GM04504 (cell line): ENCODE results near the gene ESRRG.
"Not testable (repeated sequence)": the region's sequence is repeated elsewhere in the genome, so short reads cannot be mapped to it uniquely, and the experiment has no call there.

Experiments used
- DNase-seq: peaks from one replicate; pipeline ENCODE4 v3.0.0-alpha.2; 2012; ENCODE audit warnings: low read depth

The ESRRG gene

DNA sequence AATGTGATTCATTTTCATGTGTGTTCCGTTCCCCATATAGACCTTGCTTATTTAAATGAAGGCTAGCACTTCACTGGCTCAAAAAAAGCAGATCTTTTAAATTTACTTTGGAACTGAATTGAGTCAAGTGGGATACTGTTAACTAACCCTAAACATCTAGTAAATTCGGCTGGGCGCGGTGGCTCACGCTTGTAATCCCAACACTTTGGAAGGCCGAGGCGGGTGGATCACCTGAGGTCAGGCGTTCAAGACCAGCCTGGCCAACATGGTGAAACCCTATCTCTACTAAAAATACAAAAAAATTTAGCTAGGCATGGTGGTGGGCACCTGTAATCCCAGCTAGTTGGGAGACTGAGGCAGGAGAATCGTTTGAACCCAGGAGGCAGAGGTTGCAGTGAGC, 19.2 kb downstream of the ESRRG start:
- not testable (repeated sequence) for DNase-seq

DNA sequence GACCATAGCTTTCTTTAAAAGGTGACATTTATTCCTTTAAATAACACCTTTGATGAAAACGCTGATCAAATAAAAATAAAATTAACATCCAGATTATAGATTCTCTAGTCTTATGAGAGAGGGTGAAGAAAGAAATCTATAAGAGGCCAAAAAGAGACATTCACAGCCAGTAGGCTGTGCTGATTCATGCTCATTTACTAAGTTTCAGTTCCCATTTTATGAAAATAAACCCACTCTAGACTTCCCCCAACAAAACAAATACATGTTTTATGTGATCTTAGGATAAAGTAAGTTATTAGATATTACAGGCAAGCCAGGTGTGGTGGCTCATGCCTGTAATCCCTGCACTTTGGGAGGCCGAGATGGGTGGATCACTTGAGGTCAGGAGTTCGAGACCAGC, 21.1 kb downstream of the ESRRG start:
- no peak for DNase-seq

DNA sequence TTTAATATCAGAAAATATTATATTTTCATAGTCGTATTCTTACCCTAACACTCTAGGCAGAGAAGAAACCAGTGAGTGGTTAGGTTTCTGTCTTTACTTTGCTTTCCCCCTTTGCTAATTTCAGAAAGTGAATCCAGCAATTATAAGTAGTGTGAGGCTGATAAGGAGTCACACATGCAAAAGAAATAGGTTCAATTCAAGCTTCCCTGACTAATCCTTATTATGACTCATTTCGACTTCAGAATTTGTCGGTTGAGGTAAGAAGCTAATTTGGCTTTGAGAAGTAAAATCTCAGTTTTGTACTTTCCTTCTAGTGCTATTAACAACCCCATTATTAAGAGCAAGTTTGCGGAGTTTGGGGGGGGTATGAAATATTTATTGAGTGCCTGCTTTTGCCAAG, 22.4 kb downstream of the ESRRG start:
- DNase-seq: no peak

DNA sequence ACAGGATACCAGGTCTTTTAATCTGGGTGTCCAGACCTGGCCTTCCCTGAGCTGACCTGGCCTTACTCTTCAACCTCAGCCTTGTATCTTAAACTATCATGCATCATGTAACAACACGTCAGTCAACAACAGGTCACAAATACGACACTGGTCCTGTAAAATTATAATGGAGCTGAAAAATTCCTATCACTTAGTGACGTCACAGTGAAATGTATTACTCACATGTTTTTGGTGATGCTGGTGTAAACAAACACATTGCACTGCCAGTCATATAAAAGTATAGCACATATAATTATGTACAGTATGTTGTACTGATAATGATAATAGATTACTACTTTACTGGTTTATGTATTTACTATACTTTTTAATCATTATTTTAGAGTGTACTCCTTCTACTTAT, 31.5 kb downstream of the ESRRG start:
- no peak for DNase-seq

DNA sequence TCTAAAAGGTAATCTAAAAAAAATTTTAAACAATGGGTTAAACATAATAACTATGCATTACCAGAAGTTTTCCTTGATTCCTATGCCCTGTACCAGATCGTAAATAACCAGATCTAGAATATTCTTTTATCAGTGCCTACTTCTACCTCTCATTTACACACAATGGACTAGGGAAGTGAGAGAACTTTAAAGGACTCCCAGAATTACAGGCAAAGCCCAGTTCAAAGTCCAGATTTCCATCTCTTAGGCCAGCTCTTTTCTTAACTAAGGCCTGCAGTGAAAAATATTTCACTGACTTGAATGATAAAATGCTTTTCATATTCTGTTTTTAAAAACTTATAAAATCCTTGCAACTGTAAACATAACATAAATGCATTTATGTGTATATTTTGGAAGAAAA, 32.6 kb downstream of the ESRRG start:
- DNase-seq: no peak

DNA sequence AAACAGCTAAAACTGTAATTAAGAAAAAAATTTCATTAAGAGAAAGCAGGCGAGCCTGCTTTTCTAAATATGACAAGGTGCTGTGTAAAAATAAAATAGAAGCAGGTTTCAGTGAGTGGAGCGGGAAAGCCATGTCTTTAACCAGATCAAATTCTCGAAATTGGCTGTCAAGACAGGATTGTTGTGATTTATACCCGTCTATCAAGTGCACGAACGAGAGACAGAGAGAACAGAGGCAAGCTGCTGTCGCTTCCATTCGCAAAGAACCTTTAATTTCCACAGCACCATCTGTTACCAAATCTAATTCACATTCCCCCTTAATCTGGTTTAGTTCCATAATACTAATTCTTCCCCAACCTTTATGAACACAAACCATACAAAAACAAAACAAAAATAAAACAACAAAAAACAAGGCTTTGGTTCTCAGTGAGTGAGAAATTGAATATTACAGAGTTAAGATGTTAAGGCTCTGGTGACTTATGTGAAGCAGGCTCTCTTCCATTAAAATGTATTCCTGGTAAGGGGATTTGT, 35.0 kb downstream of the ESRRG start:
- no peak for DNase-seq

DNA sequence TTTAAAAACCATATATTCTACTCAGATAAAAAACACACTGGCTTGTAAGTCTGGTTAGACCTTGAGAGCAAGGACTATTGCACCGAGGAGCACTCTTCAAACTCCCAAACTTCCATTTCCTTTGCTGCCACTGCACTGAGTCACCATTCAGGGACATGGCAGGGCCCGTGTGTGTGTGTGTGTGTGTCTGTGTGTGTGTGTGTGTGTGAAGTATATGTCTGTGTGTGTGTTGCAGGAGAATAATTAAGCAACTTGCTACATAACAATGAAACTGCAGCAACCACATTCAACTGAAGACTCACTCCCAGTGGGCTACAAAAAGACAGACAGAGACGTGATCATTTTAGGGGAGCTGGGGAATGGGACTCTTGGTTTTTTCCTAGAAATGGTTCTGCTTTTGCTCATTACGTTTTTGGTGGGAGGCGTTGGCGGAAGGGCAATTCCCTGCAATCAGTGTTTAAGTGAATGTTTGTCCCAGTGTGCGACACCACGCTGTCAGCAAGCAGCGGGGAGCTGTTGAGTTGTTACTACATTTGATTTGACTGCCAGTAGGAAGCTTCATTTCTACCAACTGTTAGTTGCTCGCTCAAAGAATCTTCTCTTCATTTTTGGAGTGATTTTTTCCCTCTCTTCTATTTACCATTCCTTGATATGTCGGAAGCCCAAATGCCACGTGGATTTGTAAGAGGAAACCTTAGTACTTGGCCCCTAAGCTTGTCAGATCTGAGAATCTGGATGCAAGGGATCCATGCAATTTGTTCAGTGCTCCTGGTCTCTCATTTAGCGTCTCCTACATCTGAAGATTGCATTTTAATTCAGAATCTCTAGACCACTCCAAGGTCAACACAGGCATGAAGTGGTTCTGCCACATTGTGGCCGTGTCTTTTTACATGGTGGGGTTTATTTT, 36.1 kb downstream of the ESRRG start:
- DNase-seq: no peak

DNA sequence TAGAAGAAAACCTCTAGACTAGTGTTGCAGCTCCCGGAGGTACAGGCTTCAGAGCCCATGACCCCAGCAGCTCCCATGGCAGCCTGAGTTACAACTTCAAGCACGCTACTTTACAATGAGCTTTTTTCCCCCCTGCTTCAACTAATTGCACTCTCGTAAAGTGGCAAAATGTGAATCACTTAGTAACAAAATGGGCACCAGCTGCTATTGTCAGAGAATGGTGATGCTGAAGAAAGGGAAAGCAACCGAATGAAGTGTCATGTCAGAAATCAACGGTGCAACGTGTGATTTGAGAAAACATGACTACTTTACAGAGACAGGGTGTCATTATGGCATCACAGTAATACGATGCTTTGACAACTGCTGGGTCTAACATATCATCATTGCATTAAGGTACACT, 40.5 kb downstream of the ESRRG start:
- no peak for DNase-seq

DNA sequence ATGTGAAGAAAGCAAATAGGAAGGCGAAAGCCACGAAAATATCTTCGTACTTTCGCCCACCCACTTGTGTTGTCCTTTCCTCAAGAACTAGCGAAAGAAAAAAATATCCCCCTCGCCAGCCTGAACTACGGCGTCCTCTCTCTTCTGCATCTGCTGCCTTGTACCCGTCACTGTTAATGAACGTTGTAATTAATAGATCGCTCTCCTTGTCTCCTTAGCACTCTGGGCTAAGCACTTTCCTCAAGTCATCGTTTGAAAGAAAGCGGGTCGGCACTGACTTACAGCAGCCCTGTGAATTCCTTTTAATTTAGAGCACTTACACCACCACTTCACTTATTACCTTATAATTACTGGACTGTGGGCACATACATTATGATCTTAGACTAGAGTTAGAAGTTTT, 44.1 kb downstream of the ESRRG start:
- no peak for DNase-seq

DNA sequence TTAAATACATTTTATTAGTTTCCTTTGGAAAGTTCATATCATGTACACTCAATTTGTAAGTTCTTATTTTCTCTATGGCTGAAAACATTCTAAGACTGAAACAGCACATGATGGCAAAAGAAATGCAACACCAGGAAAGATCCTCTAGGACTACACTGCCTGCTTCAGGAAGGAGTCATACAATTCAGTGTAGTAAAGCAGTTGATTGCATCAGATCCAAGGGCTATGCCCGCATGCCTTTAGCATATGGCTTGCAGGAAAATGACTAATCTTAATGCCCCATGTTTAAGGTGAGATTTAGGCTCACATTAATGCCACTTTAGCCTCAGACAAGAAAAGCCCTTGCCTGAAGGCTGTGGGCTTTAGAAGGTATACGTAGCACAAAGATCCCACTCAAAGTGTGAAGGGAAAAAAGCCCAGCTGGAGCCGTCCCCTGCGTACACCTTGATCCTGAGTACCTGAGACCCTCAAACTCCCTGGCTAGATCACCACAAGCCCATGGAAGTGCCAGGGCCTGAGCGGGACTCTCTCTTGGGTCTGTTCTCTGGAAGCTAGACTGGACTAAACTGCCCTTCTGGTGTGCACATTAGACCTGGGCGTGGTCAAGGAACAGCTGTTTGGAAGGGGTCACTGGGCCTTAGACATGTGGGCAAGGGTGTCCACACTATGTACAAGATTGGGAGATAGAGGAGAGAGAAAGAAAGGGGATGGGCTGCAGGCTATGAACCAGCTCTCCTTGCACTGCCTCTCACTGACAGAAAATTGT, 52.9 kb downstream of the ESRRG start:
- DNase-seq: no peak

DNA sequence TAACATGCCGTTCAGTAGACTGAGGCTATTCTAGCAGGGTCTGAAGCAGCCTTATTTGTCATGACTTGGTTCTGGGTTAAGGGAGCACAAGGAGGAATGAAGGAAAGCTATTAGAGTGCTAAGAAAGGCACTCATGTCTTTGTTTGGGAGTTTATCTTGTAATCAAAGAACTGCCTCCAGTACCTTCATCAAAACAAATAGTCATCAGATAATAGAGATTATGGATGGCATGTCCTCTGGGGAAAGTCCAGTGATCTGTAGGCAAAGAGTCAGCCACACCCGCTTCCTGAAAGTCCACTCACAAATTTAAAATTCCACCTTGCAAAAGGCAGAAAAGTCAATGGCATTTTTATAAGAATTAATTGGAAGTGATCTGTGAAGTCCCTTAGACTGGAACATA, 56.8 kb downstream of the ESRRG start:
- DNase-seq: no peak

DNA sequence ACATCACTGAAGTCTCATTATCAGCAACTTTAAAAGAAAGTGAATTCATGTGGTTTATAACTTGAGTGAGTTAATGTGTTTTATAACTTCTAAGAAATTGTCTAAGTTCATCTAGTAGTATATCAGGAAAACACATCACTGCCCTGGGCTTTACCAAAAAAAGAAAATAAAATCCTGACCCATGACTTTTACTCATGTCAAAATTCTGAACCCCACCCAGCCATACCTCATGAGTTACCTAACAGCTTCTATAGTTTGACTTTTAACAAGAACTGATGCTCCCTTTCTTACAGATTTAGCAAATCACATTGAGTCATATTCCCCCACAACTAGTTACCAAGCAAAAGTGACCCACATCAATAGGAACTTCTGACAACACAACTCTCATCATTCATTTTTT, 57.4 kb downstream of the ESRRG start:
- DNase-seq: no peak

DNA sequence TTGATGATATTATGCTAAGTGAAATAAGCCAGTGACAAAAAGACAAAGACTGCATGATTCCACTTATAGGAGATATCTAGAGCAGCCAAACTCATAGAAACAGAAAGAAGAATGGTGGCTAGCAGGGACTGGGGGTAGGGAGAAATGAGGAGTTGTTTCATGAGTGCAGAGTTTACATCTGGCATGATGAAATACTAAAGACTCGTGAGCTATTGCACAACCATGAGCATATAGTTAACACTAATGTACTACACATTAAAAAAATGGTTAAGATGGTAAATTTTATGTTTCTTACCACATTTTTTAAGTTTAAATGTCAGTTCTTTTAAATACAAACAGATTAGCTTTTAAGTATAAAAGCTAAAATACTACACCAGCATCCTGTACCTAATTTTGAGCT, 57.8 kb downstream of the ESRRG start:
- DNase-seq: no peak

DNA sequence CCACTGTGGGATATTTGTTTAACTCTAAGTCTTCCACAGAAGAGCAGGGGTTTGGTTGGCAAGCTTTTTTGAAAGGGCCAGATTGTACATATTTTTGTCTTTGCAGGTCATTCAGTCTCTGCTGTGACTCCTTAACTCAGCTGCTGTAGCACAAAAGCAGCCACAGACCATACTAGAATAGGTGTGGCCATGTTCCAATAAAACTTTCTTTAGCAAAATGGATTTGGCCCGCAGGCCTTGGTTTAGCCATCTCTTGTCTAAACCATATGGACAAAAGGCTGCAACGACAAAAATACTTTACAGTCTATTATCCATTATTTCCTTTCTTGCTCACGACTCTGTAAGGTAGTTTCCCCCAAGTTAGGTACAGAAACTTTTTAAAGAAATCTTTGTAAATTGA, 60.5 kb downstream of the ESRRG start:
- DNase-seq: no peak

DNA sequence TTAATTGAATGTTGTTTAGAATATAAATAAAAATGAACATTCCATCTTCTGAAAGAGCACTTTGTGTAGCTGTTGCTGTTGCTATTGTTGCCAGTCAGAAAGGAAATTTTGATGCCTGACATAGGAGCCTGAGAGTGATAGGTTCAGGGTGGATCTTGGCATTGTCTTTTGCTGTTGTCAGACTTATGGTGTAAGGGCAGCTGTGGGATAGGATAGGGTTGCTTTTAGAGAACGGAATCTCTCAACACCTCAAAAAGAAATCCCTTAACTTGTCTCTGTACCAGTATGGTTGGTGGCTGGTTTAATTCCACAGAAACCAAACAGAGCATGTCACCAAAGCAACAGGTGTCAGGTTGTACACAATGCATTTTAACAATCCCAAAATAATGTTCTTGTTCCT, 62.7 kb downstream of the ESRRG start:
- no peak for DNase-seq

DNA sequence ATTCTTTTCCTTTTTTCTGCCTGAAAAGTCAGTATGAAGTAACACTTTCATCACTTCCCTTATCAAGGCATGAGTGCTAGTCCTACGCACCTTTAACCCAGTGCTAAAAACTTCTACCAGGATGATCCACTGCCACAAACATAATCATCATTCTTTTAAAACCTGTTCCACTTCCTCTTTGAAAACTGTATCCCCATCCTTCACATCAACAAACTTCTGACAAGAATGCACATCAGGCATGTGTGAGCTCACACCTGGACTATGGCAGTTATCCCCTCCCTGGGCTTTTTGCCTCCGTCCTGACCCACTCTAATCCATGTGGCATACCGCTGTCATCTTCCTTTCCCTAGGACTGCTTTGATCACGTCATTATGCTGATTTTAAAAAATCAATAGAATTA, 70.2 kb downstream of the ESRRG start:
- no peak for DNase-seq

DNA sequence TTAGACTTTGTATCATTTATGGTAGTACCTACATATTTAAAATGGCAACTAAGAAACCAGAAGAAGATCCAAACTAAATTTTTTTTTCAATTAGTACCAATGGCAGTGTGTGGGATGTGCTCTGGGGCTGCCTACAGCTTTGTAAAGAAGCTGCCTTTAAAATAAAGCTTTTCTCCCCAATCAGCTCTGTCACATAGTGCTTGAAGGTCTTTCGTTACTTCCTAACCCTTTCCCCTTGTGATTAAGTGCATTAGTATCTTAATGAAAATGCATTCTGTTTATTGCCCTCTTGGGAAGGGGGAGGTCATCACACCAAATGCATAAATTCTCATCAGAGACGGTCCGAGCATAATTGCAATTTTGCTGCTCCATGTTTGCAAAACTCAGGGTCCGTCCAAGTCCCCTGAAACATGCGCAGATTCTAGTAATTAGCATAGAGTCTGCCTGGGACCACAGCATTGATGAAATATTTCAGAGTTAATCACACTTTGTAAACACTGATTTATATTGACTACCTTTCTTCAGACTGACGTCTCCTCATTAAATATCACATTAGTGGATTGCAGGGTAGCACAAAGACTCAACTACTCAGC, 71.3 kb downstream of the ESRRG start:
- DNase-seq: no peak

DNA sequence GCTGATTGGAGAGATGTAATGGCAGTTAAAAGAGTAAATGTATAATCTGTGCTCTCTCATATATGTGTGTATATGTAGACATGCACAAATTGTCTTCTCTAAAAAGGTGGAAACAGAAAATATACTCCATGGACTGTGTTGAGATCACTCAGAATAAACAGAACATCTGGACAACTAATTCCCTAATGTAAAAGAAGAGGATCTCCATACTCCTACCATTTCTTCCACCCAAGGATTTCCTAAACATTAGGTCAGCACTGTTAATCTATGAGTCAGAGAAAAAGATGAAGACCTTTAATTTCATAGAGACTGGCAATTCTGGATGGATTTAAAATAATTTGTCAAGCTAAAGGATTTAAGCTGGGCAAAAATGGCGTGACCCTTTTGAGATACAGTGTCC, 80.1 kb downstream of the ESRRG start:
- DNase-seq: no peak

DNA sequence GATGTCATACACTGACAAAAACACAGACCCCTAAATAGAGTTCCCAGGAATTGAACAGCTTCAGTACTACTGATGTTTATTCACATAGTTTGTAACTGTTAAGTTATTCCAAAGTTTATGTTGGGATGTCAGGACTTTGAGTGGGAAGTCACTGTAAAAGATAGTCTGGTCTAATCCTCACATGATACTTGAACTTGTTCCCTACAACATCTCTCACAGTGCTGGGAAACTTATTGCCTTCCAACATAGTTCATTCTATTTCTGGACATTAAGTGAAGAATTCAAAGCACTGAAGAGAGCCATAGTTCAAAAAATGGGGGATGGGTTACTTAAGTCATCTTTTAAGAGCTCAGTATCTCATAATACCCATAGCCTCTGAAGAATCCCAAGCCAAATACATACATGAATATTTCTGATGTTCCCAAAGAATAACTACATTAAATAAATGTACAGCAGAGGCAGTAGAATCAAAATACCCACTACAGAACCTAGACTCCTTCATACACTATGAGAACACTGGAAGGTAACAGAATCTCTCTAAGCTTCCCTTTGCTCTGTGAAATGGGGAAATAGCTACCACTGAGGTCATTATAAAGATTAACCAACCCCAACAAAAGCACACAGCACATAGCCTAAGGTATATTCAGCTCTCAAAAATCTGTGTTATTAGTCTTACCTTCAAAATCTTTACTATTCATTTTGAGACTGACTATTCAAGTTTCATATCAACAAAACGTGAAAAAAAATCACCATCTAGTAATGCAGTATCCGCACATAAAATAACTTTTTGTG, 81.4 kb downstream of the ESRRG start:
- DNase-seq: no peak

DNA sequence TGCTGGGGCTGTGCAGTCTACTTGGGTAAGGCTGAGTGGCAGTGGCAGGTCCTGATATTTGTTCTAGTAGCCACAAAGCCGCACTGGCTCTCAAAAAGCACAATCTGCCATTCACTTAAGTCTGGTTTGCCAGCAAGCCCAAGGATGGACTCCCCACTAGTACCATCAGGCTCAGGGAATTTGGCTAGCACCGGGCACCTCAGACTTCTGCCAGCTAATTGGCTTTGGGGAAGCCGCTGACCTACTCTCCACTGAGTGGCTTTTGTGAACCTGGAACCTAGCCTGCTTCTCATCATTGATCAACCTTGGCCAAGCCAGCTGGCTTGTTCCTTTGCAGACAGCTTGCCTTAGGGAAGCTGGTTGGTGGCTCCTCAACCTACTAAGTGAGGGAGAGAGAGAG, 83.1 kb downstream of the ESRRG start:
- DNase-seq: no peak

DNA sequence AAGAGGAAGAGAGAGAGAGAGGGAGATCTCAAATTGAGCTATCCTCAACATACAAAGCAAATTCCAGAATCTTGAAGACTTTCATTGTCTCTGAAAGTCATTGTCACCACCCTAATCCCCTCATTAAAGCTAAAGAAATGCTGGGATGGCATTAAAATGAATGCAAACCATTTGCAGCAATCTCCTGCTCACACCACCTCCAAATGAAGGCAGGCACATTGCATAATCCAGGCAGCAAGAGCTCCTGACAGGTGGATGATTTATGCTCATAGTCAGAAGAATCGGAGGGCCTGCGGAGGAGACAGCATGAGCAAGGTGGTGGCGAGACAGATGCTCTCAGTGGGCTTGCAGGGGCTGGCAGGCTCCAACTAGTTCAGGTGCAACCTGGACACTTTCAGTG, 90.2 kb downstream of the ESRRG start:
- DNase-seq: no peak

DNA sequence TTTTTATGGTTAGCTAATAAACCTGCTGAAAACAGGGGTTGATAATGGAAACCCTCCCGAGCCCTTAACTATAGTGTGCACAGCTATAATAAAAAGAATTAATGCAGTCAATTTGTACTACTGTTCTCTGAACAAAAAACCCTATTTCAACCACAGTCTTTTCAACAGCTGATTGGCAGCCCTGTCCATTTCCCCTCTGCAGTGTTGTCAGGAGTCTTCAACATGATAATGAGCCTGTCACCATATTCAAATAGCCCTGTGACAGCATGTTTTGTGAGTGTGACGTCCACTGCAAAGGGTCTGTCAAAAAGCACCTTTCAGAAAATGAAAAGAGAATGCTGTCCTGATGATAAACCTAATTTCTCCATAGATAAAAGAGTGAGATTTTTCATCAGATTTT, 92.7 kb downstream of the ESRRG start:
- DNase-seq: no peak
